Stimulated activated CD8-positive, alpha-beta memory T cell treated with anti-CD3 and anti-CD28 coated beads, Interleukin-12 subunit alpha, Interleukin-12 subunit beta, amount 100 ng/mL, for 24 hours (primary cell): Measurements from ENCODE around the gene PCDH9.

ENCODE experiments used
- DNase-seq: peaks from one replicate; pipeline ENCODE4 v3.0.0-alpha.2; 2020; ENCODE audit errors: extremely low read depth

The PCDH9 gene

GRCh38 chr13:66528944-66529576, 701.1 kb downstream of the PCDH9 start:
- DNase-seq, result no peak

GRCh38 chr13:66528180-66528579, 702.0 kb downstream of the PCDH9 start:
- no peak for DNase-seq

- DNase-seq, result no peak
These were observed 709.4 kb downstream of the PCDH9 start for GRCh38 chr13:66520511-66521355.

GRCh38 chr13:66519259-66519658, 710.9 kb downstream of the PCDH9 start:
- no peak for DNase-seq

GRCh38 chr13:66518068-66518467, 712.1 kb downstream of the PCDH9 start:
- no peak for DNase-seq

GRCh38 chr13:66513728-66514127, 716.4 kb downstream of the PCDH9 start:
- DNase-seq, result no peak

- DNase-seq, result no peak
These were observed 721.0 kb downstream of the PCDH9 start for GRCh38 chr13:66509175-66509574.

GRCh38 chr13:66508153-66508909, 721.8 kb downstream of the PCDH9 start:
- no peak for DNase-seq

- DNase-seq, result no peak
These were observed 723.2 kb downstream of the PCDH9 start for GRCh38 chr13:66506979-66507378.

GRCh38 chr13:66506051-66506777, 723.9 kb downstream of the PCDH9 start:
- DNase-seq, result no peak

- DNase-seq, result no peak
These were observed 726.2 kb downstream of the PCDH9 start for GRCh38 chr13:66503890-66504289.

- DNase-seq, result no peak
These were observed 729.0 kb downstream of the PCDH9 start for GRCh38 chr13:66501181-66501580.

- DNase-seq, result no peak
These were observed 737.7 kb downstream of the PCDH9 start for GRCh38 chr13:66492479-66492878.

- DNase-seq, result no peak
These were observed 738.9 kb downstream of the PCDH9 start for GRCh38 chr13:66491251-66491650.

GRCh38 chr13:66489586-66489985, 740.5 kb downstream of the PCDH9 start:
- DNase-seq, result no peak

- DNase-seq, result no peak
These were observed 741.0 kb downstream of the PCDH9 start for GRCh38 chr13:66489172-66489571.

- DNase-seq, result no peak
These were observed 746.4 kb downstream of the PCDH9 start for GRCh38 chr13:66483712-66484111.

GRCh38 chr13:66482836-66483235, 747.3 kb downstream of the PCDH9 start:
- no peak for DNase-seq

- DNase-seq, result no peak
These were observed 752.3 kb downstream of the PCDH9 start for GRCh38 chr13:66477816-66478215.

- no peak for DNase-seq
These were observed 755.1 kb downstream of the PCDH9 start for GRCh38 chr13:66475061-66475460.

GRCh38 chr13:66469745-66470144, 760.4 kb downstream of the PCDH9 start:
- no peak for DNase-seq

- DNase-seq, result no peak
These were observed 761.5 kb downstream of the PCDH9 start for GRCh38 chr13:66468656-66469055.
